GM12878 (cell line): Measurements from ENCODE around the gene USP54.

Experiments
- RCOR1 ChIP-seq: conservative IDR thresholded peaks from 2 replicates; pipeline ENCODE4 v1.6.1; 2012; ENCODE audit warnings: low read depth, low read length, improper control_type of control experiment
- TF ChIP-seq, protein P1 (sequence below): fragments of 450-650 bp; IDR thresholded peaks from 2 replicates; pipeline ENCODE4 v1.6.1; 2017; ENCODE audit warnings: mild to moderate bottlenecking, moderate library complexity
- TF ChIP-seq, protein P2 (sequence below): IDR thresholded peaks from 2 replicates; pipeline ENCODE4 v1.6.1; 2012; ENCODE audit warnings: low read length, inconsistent platforms

DNA sequence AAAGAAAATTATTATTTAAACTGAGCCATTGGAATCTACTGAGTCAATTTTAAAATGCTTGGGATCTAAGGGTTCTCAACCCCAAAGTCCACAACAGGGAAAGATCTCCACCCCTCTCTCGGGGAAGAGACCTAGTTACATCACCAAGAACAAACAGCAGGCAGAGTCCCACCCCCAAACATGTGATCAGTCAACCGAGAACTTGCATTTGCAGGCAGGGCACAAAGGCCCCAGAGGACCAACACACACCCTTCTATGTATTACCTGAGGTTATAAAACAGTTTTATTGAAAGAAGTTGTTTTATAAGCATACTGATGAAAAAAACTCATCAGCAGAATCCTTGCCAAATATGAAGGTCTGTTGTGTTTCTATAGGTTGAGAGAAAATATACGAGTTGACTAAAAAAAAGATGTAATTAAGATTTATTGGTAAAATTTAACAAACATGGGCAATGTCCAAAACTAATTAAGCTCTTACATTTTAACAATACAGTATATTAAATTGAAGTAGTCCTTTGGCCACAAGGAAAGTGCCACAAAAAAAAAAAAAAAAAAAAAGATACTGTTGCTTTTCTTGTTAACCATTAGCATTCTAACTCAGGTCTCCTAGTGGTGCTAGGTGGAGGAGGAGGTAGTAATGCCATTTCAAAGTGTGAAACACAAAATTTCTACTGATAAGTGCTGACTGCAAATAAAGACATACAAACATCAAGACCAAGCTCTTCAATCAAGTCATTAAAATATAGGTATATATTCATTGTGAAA lies 975 bp upstream of the USP54 start:
- TF ChIP-seq, protein P1, sequence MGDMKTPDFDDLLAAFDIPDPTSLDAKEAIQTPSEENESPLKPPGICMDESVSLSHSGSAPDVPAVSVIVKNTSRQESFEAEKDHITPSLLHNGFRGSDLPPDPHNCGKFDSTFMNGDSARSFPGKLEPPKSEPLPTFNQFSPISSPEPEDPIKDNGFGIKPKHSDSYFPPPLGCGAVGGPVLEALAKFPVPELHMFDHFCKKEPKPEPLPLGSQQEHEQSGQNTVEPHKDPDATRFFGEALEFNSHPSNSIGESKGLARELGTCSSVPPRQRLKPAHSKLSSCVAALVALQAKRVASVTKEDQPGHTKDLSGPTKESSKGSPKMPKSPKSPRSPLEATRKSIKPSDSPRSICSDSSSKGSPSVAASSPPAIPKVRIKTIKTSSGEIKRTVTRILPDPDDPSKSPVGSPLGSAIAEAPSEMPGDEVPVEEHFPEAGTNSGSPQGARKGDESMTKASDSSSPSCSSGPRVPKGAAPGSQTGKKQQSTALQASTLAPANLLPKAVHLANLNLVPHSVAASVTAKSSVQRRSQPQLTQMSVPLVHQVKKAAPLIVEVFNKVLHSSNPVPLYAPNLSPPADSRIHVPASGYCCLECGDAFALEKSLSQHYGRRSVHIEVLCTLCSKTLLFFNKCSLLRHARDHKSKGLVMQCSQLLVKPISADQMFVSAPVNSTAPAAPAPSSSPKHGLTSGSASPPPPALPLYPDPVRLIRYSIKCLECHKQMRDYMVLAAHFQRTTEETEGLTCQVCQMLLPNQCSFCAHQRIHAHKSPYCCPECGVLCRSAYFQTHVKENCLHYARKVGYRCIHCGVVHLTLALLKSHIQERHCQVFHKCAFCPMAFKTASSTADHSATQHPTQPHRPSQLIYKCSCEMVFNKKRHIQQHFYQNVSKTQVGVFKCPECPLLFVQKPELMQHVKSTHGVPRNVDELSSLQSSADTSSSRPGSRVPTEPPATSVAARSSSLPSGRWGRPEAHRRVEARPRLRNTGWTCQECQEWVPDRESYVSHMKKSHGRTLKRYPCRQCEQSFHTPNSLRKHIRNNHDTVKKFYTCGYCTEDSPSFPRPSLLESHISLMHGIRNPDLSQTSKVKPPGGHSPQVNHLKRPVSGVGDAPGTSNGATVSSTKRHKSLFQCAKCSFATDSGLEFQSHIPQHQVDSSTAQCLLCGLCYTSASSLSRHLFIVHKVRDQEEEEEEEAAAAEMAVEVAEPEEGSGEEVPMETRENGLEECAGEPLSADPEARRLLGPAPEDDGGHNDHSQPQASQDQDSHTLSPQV: no peak
- TF ChIP-seq, protein P2, sequence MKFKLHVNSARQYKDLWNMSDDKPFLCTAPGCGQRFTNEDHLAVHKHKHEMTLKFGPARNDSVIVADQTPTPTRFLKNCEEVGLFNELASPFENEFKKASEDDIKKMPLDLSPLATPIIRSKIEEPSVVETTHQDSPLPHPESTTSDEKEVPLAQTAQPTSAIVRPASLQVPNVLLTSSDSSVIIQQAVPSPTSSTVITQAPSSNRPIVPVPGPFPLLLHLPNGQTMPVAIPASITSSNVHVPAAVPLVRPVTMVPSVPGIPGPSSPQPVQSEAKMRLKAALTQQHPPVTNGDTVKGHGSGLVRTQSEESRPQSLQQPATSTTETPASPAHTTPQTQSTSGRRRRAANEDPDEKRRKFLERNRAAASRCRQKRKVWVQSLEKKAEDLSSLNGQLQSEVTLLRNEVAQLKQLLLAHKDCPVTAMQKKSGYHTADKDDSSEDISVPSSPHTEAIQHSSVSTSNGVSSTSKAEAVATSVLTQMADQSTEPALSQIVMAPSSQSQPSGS: no peak
- TF ChIP-seq RCOR1: no peak
